ENCODE measurements around the gene POC1A.

GRCh38 chr3:52036829-52037228 is 117.4 kb downstream of the POC1A start:
- TF ChIP-seq CTCF (optimal IDR thresholded peaks at IDR 0.05 in 1 of 3, IDR thresholded peaks at IDR 0.05 in 1 of 3, conservative IDR thresholded peaks at IDR 0.05 in 1 of 3; ENCODE audit: extremely low read depth in 1 of 3, insufficient read depth in 2 of 3, low read length in 3 of 3) (peak in 1 of 3 experiments; percentile 2), EZH2 (IDR thresholded peaks at IDR 0.05; ENCODE audit: low read length) (no peak)

Data from keratinocyte (primary cell).